Measurements from ENCODE around the gene ARHGAP29. TPM values are rescaled to one million over a fixed set of nuclear protein-coding genes. Genes with fewer than 3 reads are reported as not detected.

Gene ARHGAP29
- total RNA-seq, 1 donor from 2014 or later = 19.9 TPM

DNA sequence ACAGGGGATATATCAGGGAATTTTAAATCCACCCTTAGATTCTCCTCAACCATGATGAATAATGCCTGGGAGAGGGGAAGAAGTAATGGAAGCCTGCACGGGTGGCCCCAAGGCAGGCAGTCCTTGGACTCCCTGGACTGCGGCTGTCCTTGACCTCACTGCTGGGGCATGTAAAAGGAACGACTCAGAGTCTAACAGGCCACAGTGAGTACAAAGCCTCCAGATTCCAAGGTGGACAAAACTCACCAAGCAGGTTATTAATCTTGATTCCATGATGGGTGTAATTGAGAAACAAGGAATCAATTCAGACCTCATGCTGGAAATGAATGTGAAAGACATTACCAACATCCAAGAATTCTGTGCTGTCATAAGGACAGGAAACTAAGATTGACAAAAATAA is 13.0 kb upstream of the ARHGAP29 start:
- DNase-seq (ENCODE audit: low read depth) (no peak), FAIRE-seq (no peak)
- no peaks in the 10 kb centered on the region for H3K36me3 Mint-ChIP-seq (ENCODE audit: low read depth, unreplicated experiment)
- no peaks in the 10 kb centered on the region for H3K9me3 Mint-ChIP-seq (ENCODE audit: unreplicated experiment)
- no peak overlapping the region for H3K4me3 ChIP-seq (ENCODE audit: insufficient read depth, low read depth, low read length)
- no peaks in the 10 kb centered on the region for H3K9me3 ChIP-seq (ENCODE audit: insufficient read depth, low read depth, low read length)
- peaks cover 5% of the 10 kb centered on the region for H3K4me1 Mint-ChIP-seq (ENCODE audit: low read depth, unreplicated experiment)
- TF ChIP-seq CTCF (IDR thresholded peaks at IDR 0.05; ENCODE audit: insufficient read depth, low read depth, low read length) = no peak
- H3K4me3 Mint-ChIP-seq (ENCODE audit: unreplicated experiment) = no peak overlapping the region
- peaks cover 22% of the 10 kb centered on the region for H3K27me3 Mint-ChIP-seq (ENCODE audit: low read depth, unreplicated experiment)
- no peak overlapping the region for H3K9ac ChIP-seq (ENCODE audit: low read length)
- no peaks in the 10 kb centered on the region for H4K20me1 ChIP-seq (ENCODE audit: insufficient read depth, low read length)
- H3K4me2 ChIP-seq (ENCODE audit: low read length) = no peak overlapping the region
- no peaks in the 10 kb centered on the region for H3K36me3 ChIP-seq (ENCODE audit: insufficient read depth, low read length)
- H3K79me2 ChIP-seq (ENCODE audit: insufficient read depth, low read length) = peaks cover 20% of the 10 kb centered on the region
- no peaks in the 10 kb centered on the region for H3K27me3 ChIP-seq (ENCODE audit: insufficient read depth, low read length)
- no peak overlapping the region for H3K27ac Mint-ChIP-seq (ENCODE audit: unreplicated experiment)
- no peak overlapping the region for H3K27ac ChIP-seq (ENCODE audit: low read depth, low read length)
- no peak overlapping the region for H2AFZ ChIP-seq (ENCODE audit: low read depth, low read length)
- peaks cover 17% of the 10 kb centered on the region for H3K4me1 ChIP-seq (ENCODE audit: insufficient read depth, low read length)

DNA sequence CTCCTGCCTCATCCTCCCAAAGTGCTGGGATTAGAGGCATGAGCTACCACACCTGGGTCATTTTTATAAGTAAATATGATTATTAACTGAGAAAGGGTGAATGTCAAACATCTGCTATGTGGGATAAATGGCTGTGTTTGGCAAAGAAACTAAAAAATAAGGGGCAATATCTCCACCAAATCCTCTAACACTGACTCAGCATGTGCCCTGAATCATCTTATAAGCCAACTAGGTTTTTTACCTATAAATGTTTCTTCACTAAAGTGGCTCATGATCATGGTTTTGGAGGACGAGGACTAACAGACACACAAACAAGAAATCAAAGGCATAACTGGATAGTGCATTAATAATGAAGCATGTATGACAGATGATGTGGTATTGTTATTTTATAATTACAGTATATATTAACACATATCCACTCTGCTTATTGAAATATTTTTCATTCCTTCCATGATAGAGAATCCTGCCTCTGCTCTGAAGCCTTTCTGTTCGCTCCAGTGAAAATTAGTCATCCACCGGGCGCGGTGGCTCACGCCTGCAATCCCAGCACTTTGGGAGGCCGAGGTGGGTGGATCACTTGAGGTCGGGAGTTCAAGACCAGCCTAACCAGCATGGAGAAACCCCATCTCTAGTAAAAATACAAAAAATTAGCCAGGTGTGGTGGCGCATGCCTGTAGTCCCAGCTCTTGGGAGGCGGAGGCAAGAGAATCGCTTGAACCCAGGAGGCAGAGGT is 11.7 kb upstream of the ARHGAP29 start:
- H3K27me3 ChIP-seq (ENCODE audit: insufficient read depth, low read length) = no peaks in the 10 kb centered on the region
- no peak overlapping the region for H3K4me3 ChIP-seq (ENCODE audit: insufficient read depth, low read depth, low read length)
- no peaks in the 10 kb centered on the region for H3K9me3 Mint-ChIP-seq (ENCODE audit: unreplicated experiment)
- no peak overlapping the region for H3K4me2 ChIP-seq (ENCODE audit: low read length)
- no peaks in the 10 kb centered on the region for H3K9me3 ChIP-seq (ENCODE audit: insufficient read depth, low read depth, low read length)
- H3K36me3 ChIP-seq (ENCODE audit: insufficient read depth, low read length) = no peaks in the 10 kb centered on the region
- H3K27me3 Mint-ChIP-seq (ENCODE audit: low read depth, unreplicated experiment) = peaks cover 21% of the 10 kb centered on the region
- H3K27ac Mint-ChIP-seq (ENCODE audit: unreplicated experiment) = no peak overlapping the region
- no peak overlapping the region for H3K9ac ChIP-seq (ENCODE audit: low read length)
- H3K4me3 Mint-ChIP-seq (ENCODE audit: unreplicated experiment) = no peak overlapping the region
- TF ChIP-seq CTCF (IDR thresholded peaks at IDR 0.05; ENCODE audit: insufficient read depth, low read depth, low read length) (no peak), EZH2 (IDR thresholded peaks at IDR 0.05; ENCODE audit: insufficient read depth, low read length) (no peak)
- no peaks in the 10 kb centered on the region for H4K20me1 ChIP-seq (ENCODE audit: insufficient read depth, low read length)
- peaks cover 32% of the 10 kb centered on the region for H3K79me2 ChIP-seq (ENCODE audit: insufficient read depth, low read length)
- no peaks in the 10 kb centered on the region for H3K36me3 Mint-ChIP-seq (ENCODE audit: low read depth, unreplicated experiment)
- no peak overlapping the region for H3K27ac ChIP-seq (ENCODE audit: low read depth, low read length)
- FAIRE-seq (no peak), DNase-seq (ENCODE audit: low read depth) (no peak)
- no peak overlapping the region for H2AFZ ChIP-seq (ENCODE audit: low read depth, low read length)
- peaks cover 2% of the 10 kb centered on the region for H3K4me1 Mint-ChIP-seq (ENCODE audit: low read depth, unreplicated experiment)
- peaks cover 10% of the 10 kb centered on the region for H3K4me1 ChIP-seq (ENCODE audit: insufficient read depth, low read length)

Measured in astrocyte (in vitro differentiated cells and primary cell).